A673 (cell line): ENCODE data around the gene NTMT2.

ENCODE experiments used
- EZH2 ChIP-seq: fragments of 200-600 bp; sonication (generic); IDR thresholded peaks from 2 replicates; pipeline ENCODE4 v1.6.1; 2017; ENCODE audit warnings: borderline replicate concordance, low read depth, mild to moderate bottlenecking, mixed read lengths, antibody characterized with exemption, low read length; ENCODE audit not compliant: poor library complexity, severe bottlenecking
- TF ChIP-seq, protein P1 (sequence below): fragments of 300-800, 200-600 bp; sonication (generic); conservative IDR thresholded peaks from 2 replicates; pipeline ENCODE4 v1.5.1; 2017; ENCODE audit warnings: low read depth, mild to moderate bottlenecking, antibody characterized with exemption, low read length, moderate library complexity, mixed read lengths

DNA sequence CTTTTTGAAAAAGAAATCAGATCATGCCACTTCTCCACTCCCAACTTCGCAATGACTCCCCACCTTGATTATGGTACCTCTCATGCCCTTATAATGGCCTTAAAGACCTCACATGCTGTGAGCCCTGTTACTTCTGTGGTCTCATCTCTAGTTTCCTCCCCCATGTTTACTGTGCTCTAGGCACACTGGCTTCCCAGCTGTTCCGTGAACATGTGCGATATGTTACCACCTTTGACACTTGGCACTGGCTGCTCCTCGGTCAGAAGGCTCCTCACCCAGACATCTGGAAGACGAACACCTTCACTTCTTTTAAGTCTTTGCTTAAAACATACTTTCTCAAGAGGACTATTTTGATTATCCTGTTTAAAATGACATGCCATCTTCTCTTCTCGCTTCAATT lies 14.3 kb upstream of the NTMT2 start:
- TF ChIP-seq EZH2, result no peak
- TF ChIP-seq, protein P1, sequence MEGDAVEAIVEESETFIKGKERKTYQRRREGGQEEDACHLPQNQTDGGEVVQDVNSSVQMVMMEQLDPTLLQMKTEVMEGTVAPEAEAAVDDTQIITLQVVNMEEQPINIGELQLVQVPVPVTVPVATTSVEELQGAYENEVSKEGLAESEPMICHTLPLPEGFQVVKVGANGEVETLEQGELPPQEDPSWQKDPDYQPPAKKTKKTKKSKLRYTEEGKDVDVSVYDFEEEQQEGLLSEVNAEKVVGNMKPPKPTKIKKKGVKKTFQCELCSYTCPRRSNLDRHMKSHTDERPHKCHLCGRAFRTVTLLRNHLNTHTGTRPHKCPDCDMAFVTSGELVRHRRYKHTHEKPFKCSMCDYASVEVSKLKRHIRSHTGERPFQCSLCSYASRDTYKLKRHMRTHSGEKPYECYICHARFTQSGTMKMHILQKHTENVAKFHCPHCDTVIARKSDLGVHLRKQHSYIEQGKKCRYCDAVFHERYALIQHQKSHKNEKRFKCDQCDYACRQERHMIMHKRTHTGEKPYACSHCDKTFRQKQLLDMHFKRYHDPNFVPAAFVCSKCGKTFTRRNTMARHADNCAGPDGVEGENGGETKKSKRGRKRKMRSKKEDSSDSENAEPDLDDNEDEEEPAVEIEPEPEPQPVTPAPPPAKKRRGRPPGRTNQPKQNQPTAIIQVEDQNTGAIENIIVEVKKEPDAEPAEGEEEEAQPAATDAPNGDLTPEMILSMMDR, result no peak
